ENCODE measurements around the gene METTL14.
"Not testable (repeated sequence)": the region's sequence is repeated elsewhere in the genome, so short reads cannot be mapped to it uniquely, and the experiment has no call there.

The METTL14 gene

GRCh38 chr4:118684873-118685811 is at the start of gene METTL14:
Gene METTL14 (plus strand): TSS chr4:118685392. CDS start chr4:118685535, 143 bp downstream.
- peak; percentile 91 for DNase-seq

DNA sequence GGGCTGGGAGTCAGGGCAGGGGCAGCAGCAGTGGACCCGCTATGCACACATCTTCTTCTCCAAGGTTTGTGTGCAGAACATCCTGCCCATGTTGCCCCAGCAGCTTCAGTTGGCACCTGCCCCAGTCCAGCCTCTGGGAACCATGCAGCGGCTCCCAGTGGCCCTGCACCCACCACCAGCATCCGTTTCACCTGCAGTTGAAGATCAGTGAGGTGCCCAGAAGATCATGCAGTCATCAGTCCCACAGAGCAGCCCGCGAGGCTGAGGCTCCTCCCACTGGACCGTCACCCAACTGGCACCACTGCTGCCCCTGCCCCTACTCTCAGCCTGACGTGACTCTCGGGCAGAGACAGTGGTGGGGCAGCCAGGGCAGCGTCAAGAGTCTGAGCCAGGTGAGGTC is 49.1 kb upstream of the METTL14 start:
- not testable (repeated sequence) for DNase-seq

DNA sequence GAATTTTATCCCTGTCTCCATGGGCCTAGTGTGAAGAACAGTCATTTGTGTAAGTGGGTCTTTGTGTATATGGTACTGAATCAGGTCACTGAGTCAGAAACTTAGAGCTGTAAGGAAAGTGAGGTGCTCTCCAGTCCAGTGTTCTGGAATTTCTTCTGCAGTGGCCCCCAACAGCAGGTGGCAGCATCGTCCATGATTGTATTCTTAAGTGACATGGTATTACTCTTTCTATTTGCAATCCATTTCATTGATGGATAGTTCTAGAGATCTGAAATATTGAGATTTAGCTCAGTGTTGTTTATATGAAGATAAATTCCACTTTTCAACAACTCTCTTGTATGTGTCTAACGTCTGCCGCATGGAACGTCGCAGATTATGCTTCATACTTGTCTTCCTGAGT is 20.5 kb upstream of the METTL14 start:
- peak; percentile 24 for DNase-seq

- DNase-seq, result peak; percentile 23
Measured at GRCh38 chr4:118669220-118669619, 16.0 kb upstream of the METTL14 start.

DNA sequence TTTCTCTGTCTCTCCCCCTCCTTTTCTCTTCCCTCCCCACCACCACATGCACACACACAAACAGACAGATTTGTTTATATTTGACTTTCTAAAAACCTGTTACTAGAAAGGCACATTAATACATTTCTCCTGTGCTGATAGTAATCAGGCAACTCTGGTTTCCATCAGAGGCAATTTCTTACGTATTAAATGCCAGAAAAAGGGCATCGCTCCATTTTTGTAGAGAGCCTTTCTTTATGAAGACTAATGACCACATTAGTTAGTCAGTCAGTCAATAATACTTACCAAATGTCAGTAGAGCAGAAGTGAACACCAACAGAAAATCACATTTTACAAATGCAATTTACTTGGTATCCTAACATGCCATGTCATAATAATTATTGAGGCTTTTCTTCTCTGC is 14.2 kb upstream of the METTL14 start:
- not testable (repeated sequence) for DNase-seq

DNA sequence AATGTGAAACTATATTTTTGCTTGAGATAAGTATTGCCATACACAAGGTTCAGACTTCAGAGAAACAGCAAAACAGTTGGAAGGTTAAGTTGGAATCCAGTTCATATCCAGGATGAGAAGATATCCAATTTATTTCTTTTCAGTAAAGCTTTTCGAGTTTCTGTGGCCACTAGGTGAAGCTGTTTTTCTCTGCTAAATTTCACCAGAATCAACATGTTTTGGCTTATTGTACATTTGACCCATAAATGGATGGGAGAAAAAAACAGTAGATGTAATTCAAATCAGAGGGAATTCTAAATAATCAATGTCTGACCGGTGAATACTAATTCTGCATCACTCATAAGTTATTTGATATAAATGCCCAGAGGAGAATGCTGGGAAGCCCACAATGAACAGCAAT is 9.1 kb upstream of the METTL14 start:
- no peak for DNase-seq

GRCh38 chr4:118680808-118681207 is 4.4 kb upstream of the METTL14 start:
- DNase-seq, result no peak

- no peak for DNase-seq
Measured at GRCh38 chr4:118682928-118683327, 2.3 kb upstream of the METTL14 start.

DNA sequence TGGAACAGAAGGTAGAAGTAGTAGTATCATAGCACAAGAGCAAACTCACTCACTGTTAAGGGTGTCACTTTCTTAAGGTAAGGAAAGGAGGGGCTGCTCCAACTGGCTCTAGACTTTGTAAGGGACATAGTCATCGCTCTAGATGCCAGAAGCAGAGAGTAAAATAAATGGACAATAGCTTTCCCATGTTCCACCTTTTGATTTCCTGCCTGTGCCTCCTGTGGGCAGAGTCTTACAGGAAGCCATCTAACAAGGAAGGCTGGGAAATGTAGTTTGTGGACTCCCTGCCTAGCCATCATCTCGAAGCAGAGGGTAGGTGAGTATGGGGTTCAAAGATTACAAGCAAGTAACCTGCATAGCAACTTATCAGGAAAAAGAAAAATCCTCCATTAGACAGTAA is 1.7 kb upstream of the METTL14 start:
- DNase-seq, result no peak

DNA sequence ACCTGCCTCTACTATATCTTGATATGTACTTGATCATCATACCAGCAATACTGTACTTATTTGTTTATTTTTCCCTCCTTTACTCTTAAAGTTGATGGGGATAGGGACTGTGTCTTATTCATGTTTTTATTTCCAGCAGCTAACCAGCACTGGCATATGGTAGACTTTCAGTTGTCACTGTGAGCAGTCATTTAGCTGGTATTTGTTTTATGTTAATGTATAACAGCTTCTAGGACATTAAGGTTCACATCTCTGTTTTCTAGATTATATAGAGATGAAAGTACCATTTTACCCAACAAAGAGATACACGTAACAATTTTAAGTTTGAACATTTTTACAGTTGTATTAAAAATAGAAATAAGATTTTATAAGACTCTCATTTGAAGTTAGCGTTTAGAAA is 17.9 kb downstream of the METTL14 start:
- no peak for DNase-seq

- no peak for DNase-seq
Measured at GRCh38 chr4:118711052-118711451, 25.9 kb downstream of the METTL14 start.

DNA sequence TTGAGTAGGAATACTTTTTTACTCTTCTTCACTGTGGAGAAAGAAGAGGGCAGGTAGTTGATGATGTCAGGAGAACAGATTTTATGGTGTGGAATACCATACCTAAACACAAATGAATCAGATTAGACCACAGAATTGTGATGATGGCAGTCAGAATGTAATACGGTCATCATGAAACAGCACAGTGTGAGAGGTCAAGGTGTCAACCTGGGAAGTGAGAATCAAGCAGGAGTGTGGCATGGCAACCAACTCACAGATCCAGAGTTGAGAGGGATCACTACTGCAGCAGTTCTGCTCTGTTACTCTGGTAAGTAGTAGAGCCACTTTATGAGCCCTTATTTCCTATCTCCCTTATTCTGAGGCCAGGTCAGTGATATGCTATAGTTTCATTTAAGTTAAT is 27.7 kb downstream of the METTL14 start:
- DNase-seq, result peak; percentile 25

DNA sequence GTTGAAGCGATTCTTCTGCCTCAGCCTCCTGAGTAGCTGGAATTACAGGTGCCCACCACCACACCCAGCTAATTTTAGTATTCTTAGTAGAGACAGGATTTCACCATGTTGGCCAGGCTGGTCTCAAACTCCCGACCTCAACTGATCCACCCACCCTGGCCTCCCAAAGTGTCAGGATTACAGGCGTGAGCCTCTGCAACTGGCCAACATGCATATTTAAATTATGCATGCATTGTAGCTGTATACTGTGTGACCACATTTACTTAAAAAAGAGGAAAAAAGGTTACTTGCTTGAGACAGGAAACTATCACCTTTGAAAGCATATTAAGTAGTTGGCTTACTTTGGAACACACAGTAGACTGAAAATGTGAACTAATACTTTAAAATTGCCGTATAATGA is 29.5 kb downstream of the METTL14 start:
- DNase-seq, result no peak

DNA sequence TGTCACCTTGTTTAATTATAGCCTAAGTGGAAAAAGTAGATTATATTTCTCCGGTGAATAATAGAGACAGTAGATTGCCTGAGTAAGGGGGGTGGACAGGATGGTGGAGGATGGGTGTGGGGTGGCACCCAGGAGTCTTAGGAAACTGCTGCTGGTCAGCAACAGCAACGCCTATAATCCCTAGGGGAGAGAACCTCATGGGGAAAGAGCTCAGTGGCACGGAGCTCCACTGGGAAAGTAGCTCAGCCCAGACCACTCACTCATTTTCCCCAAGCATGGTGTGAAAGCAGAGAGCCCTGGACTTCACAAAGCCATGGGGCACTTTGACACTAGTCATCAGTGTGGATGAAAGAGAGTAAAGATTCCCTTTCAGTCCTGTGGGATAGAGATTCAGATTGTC is 31.1 kb downstream of the METTL14 start:
- no peak for DNase-seq

DNA sequence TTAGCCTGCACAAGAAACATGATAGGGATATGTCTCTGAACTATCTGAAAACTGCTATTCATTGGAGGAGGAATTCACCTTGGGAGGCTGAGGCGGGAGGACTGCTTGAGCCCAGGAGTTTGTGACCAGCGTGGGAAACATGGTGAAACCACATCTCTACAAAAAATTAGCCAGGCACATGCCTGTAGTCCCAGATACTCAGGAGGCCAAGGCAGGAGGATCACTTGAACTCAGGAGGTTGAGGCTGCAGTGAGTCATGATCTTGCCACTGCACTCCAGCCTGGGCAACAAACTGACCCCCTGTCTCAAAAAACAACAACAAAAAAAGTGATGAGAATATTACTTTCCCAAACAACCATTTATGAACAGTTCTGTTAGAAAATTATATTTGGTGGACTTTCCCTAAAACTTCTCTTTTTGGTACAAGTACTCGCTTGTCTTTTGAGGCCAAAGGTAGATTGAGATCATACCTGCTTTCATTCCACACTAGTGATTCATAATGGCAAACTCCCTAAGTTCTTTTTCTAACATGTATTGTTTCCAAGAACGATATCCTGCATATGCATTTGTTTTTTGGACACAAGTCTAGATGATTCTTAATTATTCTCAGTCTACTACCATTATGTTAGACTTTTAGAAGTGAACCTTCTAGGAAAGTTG is 33.4 kb downstream of the METTL14 start:
- DNase-seq, result no peak

GRCh38 chr4:118721752-118722151 is 36.6 kb downstream of the METTL14 start:
- DNase-seq, result no peak

DNA sequence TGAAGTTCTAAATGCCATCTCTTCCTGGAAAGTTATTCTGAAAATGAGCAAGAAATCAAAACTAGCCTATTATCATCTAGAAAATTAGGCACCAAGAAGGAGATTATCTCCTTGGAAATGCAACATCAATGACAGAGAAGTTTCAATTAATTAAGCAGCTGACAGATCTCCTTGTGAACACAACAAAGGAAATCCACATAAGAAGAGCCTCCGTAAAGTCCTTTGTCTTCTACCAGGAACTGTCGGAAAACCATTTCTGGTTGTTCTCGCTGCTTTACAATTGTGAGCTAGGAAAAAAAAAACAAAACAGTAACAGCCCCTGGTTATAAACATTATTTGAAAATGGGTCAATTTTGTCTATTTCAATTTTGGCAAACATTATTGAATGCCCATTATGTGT is 38.2 kb downstream of the METTL14 start:
- DNase-seq, result no peak

DNA sequence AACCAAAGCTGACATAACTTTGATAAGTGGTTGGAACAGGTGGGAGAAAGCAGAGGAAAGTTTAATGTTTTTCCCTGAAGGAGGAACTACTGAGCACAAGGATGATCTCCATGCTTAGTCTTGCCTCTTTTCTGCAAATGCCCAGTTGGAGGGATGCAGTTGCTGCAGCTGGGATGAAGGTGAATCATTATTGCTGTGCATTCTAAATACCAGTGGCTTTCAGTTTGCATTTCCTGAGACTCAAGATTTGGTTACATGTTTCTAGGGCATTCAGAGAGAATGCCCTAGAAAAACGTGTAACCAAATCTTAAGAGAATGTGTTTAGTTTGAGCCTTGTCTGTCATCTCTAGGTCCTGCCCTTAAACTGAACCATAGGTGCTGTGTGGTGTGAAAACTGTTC is 42.2 kb downstream of the METTL14 start:
- no peak for DNase-seq

GRCh38 chr4:118729287-118730286 is 44.4 kb downstream of the METTL14 start:
- DNase-seq, result no peak

DNA sequence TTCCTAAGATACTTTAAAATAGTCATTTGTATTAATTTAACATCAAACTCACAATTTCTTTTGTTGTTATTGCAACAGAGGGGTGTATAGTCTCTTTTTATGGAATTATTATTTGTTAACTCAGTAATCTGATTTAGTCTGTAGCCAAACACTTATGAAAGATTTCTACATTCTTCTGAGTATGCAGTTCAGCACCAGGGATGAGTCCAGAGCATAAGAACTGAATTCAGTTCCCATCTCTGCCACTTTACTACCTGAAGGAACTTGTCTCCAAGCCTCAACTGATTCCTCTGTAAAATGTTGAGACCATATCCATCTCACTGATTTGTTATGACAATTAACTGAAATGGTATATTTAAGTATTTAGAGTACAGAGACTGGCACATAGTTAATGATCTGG is 45.5 kb downstream of the METTL14 start:
- DNase-seq, result no peak

- no peak for DNase-seq
Measured at GRCh38 chr4:118732591-118733330, 47.6 kb downstream of the METTL14 start.
